ENCODE data around the gene RFC1. TPM values are rescaled to one million over a fixed set of nuclear protein-coding genes. Genes with fewer than 3 reads are reported as not detected.

Gene RFC1
- total and polyA plus RNA-seq, 9 of the 15 experiments (the other 6 are each of a cell fraction or from before 2014, with no cell fraction given) = 16.8 to 85.6 (median 45.2) TPM

GRCh38 chr4:39365830-39366771 is at the start of gene RFC1 (continued):
- TF ChIP-seq RBM39 (optimal IDR thresholded peaks at IDR 0.05; ENCODE audit: low read depth, low read length) = no peak
- TF ChIP-seq SMARCB1 (IDR thresholded peaks at IDR 0.05; ENCODE audit: insufficient read length, low read depth) = no peak
- no peak for TF ChIP-seq HNRNPL (IDR thresholded peaks at IDR 0.05; ENCODE audit: low read depth, low read length)
- no peak for TF ChIP-seq ILK (tag; IDR thresholded peaks at IDR 0.05; ENCODE audit: borderline replicate concordance, low read depth)
- peak; percentile 100 for TF ChIP-seq ATF6 (CRISPR knock-in tag; IDR thresholded peaks at IDR 0.05)
- peak; percentile 60 for TF ChIP-seq NFIC (IDR thresholded peaks at IDR 0.05)
- no peak for TF ChIP-seq ZNF133 (CRISPR knock-in tag; IDR thresholded peaks at IDR 0.05)
- TF ChIP-seq, protein P1, sequence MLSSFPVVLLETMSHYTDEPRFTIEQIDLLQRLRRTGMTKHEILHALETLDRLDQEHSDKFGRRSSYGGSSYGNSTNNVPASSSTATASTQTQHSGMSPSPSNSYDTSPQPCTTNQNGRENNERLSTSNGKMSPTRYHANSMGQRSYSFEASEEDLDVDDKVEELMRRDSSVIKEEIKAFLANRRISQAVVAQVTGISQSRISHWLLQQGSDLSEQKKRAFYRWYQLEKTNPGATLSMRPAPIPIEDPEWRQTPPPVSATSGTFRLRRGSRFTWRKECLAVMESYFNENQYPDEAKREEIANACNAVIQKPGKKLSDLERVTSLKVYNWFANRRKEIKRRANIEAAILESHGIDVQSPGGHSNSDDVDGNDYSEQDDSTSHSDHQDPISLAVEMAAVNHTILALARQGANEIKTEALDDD (IDR thresholded peaks at IDR 0.05) = no peak
- TF ChIP-seq PML (IDR thresholded peaks at IDR 0.05; ENCODE audit: low read length) = peak; percentile 60; the same call in 1 of the 2 replicates
- TF ChIP-seq HOXB6 (CRISPR knock-in tag; IDR thresholded peaks at IDR 0.05; ENCODE audit: borderline replicate concordance) = no peak
- TF ChIP-seq SOX6 (IDR thresholded peaks at IDR 0.05) = peak; percentile 57; the same call in 1 of the 2 replicates
- no peak for TF ChIP-seq CBX2 (IDR thresholded peaks at IDR 0.05; ENCODE audit: insufficient read depth, low read length, poor library complexity, severe bottlenecking)
- peak; percentile 70 for TF ChIP-seq POLR2H (tag; IDR thresholded peaks at IDR 0.05; ENCODE audit: low read depth)
- 0 out of 2 replicates have a peak, but pooled peaks have one; percentile 66 for TF ChIP-seq TOE1 (IDR thresholded peaks at IDR 0.05; ENCODE audit: borderline replicate concordance)
- 0 out of 2 replicates have a peak, but pooled peaks have one; percentile 82 for TF ChIP-seq TOE1 (CRISPR knock-in tag; IDR thresholded peaks at IDR 0.05; ENCODE audit: borderline replicate concordance, low read depth)
- TF ChIP-seq SETDB1 (IDR thresholded peaks at IDR 0.05; ENCODE audit: low read length) = no peak
- TF ChIP-seq PTRF (tag; IDR thresholded peaks at IDR 0.05) = no peak
- peak; percentile 56; the same call in 1 of the 2 replicates for TF ChIP-seq MBD2 (IDR thresholded peaks at IDR 0.05; ENCODE audit: borderline replicate concordance, low read depth)
- TF ChIP-seq NR2C2 (CRISPR knock-in tag; IDR thresholded peaks at IDR 0.05) = peak; percentile 80
- peak; percentile 62 for TF ChIP-seq NR2C2 (tag; IDR thresholded peaks at IDR 0.05)
- peak; percentile 98 for TF ChIP-seq MTA1 (IDR thresholded peaks at IDR 0.05; ENCODE audit: borderline replicate concordance)
- peak; percentile 93 for TF ChIP-seq ZNF224 (CRISPR knock-in tag; IDR thresholded peaks at IDR 0.05)
- peak; percentile 19; the same call in 1 of the 2 replicates for TF ChIP-seq ZBTB26 (CRISPR knock-in tag; IDR thresholded peaks at IDR 0.05)
- TF ChIP-seq, protein P2, sequence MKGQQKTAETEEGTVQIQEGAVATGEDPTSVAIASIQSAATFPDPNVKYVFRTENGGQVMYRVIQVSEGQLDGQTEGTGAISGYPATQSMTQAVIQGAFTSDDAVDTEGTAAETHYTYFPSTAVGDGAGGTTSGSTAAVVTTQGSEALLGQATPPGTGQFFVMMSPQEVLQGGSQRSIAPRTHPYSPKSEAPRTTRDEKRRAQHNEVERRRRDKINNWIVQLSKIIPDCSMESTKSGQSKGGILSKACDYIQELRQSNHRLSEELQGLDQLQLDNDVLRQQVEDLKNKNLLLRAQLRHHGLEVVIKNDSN (CRISPR knock-in tag; IDR thresholded peaks at IDR 0.05) = peak; percentile 22; the same call in 1 of the 2 replicates
